SJCRH30 (cell line): ENCODE results near the gene TOMM6. TPM values are rescaled to one million over a fixed set of nuclear protein-coding genes. Genes with fewer than 3 reads are reported as not detected.

Source experiments
- DNase-seq, 2 experiments: peaks; one replicate each; pipeline ENCODE4 v3.0.0-alpha.2; 2015 to 2020
- H3K27ac ChIP-seq: fragments of 250-450 bp; sonication (Bioruptor Pico); 2 replicates; pipeline ENCODE4 v1.5.1; 2020; ENCODE audit warnings: mild to moderate bottlenecking, moderate library complexity
- H3K27me3 ChIP-seq: fragments of 250-450 bp; sonication (Bioruptor Pico); 2 replicates; pipeline ENCODE4 v1.5.1; 2020; ENCODE audit warnings: mild to moderate bottlenecking, moderate library complexity
- H3K36me3 ChIP-seq: fragments of 250-450 bp; sonication (Bioruptor Pico); 2 replicates; pipeline ENCODE4 v1.5.1; 2020; ENCODE audit warnings: mild to moderate bottlenecking, moderate library complexity
- H3K4me1 ChIP-seq: fragments of 250-450 bp; sonication (Bioruptor Pico); 2 replicates; pipeline ENCODE4 v1.5.1; 2020; ENCODE audit warnings: mild to moderate bottlenecking, moderate library complexity
- H3K4me3 ChIP-seq: fragments of 250-450 bp; sonication (Bioruptor Pico); 2 replicates; pipeline ENCODE4 v1.5.1; 2020; ENCODE audit warnings: mild to moderate bottlenecking, moderate library complexity
- H3K9me3 ChIP-seq: fragments of 250-450 bp; sonication (Bioruptor Pico); replicated peaks from 2 replicates; pipeline ENCODE4 v1.5.1; 2020; ENCODE audit warnings: mild to moderate bottlenecking, moderate library complexity
- total RNA-seq: library from RNA; depleted of rRNA; stranded (reverse); fragments of >200 nt; shearing (Covaris generic); gene quantifications from 2 replicates; pipeline ENCODE4 v1.2.3, GENCODE V29; 2014; rRNA removed

TOMM6 gene
- total RNA-seq, 1 experiment from 2014 or later: 194 TPM

- Histone ChIP-seq H3K4me3 (no peak overlapping the region), H3K4me1 (no peaks in the 10 kb centered on the region), H3K9me3 (no peaks in the 10 kb centered on the region), H3K27ac (no peak overlapping the region; the same call in 1 of the 2 replicates), H3K36me3 (no peaks in the 10 kb centered on the region), H3K27me3 (no peaks in the 10 kb centered on the region)
- DNase-seq: no peak
Measured at GRCh38 chr6:41815587-41815986, 28.1 kb downstream of the TOMM6 start.

- no peak overlapping the region for H3K27ac ChIP-seq
- H3K4me3 ChIP-seq: no peak overlapping the region
- DNase-seq: no peak
- H3K9me3 ChIP-seq: no peaks in the 10 kb centered on the region
- no peaks in the 10 kb centered on the region for H3K36me3 ChIP-seq
- H3K27me3 ChIP-seq: no peaks in the 10 kb centered on the region
- H3K4me1 ChIP-seq: no peaks in the 10 kb centered on the region
Measured at GRCh38 chr6:41818271-41819054, 31.0 kb downstream of the TOMM6 start.

- Histone ChIP-seq H3K4me3 (no peak overlapping the region), H3K36me3 (no peaks in the 10 kb centered on the region), H3K27me3 (no peaks in the 10 kb centered on the region), H3K4me1 (no peaks in the 10 kb centered on the region), H3K27ac (no peak overlapping the region), H3K9me3 (no peaks in the 10 kb centered on the region)
- no peak for DNase-seq
Measured at GRCh38 chr6:41821266-41821665, 33.8 kb downstream of the TOMM6 start.

- Histone ChIP-seq H3K4me3 (no peak overlapping the region), H3K4me1 (no peaks in the 10 kb centered on the region), H3K27me3 (no peaks in the 10 kb centered on the region), H3K27ac (no peak overlapping the region), H3K36me3 (no peaks in the 10 kb centered on the region), H3K9me3 (no peaks in the 10 kb centered on the region)
- no peak for DNase-seq
Measured at GRCh38 chr6:41822021-41822420, 34.5 kb downstream of the TOMM6 start.

- H3K4me3 ChIP-seq: no peak overlapping the region
Measured at GRCh38 chr6:41823178-41823577, 35.7 kb downstream of the TOMM6 start.

GRCh38 chr6:41824571-41825569, 37.4 kb downstream of the TOMM6 start:
- Histone ChIP-seq H3K27me3 (no peaks in the 10 kb centered on the region), H3K4me3 (no peak overlapping the region), H3K4me1 (no peaks in the 10 kb centered on the region), H3K27ac (no peak overlapping the region), H3K9me3 (no peaks in the 10 kb centered on the region), H3K36me3 (no peaks in the 10 kb centered on the region)
- DNase-seq: no peak

More at GRCh38 chr6:41823178-41823577, 35.7 kb downstream of the TOMM6 start:
- Histone ChIP-seq H3K9me3 (no peaks in the 10 kb centered on the region), H3K27ac (no peak overlapping the region), H3K4me1 (no peaks in the 10 kb centered on the region), H3K36me3 (no peaks in the 10 kb centered on the region), H3K27me3 (no peaks in the 10 kb centered on the region)
- no peak for DNase-seq

- no peak overlapping the region for H3K27ac ChIP-seq
- H3K9me3 ChIP-seq: no peaks in the 10 kb centered on the region
- H3K4me1 ChIP-seq: no peaks in the 10 kb centered on the region
- no peaks in the 10 kb centered on the region for H3K27me3 ChIP-seq
- no peak for DNase-seq
- H3K36me3 ChIP-seq: no peaks in the 10 kb centered on the region
- H3K4me3 ChIP-seq: no peak overlapping the region
Measured at GRCh38 chr6:41826343-41827022, 39.0 kb downstream of the TOMM6 start.

- Histone ChIP-seq H3K4me1 (0 out of 2 replicates have a peak, but pooled peaks cover 2% of the 10 kb centered on the region), H3K27me3 (no peaks in the 10 kb centered on the region), H3K27ac (no peak overlapping the region), H3K9me3 (no peaks in the 10 kb centered on the region), H3K4me3 (no peak overlapping the region), H3K36me3 (no peaks in the 10 kb centered on the region)
- DNase-seq: no peak
Measured at GRCh38 chr6:41832263-41832662, 44.8 kb downstream of the TOMM6 start.

GRCh38 chr6:41836022-41836659, 48.6 kb downstream of the TOMM6 start:
- Histone ChIP-seq H3K4me3 (no peak overlapping the region), H3K4me1 (0 out of 2 replicates have a peak, but pooled peaks cover 2% of the 10 kb centered on the region), H3K9me3 (no peaks in the 10 kb centered on the region), H3K27me3 (no peaks in the 10 kb centered on the region), H3K36me3 (no peaks in the 10 kb centered on the region), H3K27ac (no peak overlapping the region)
- DNase-seq: peak in 1 of 2 experiments; percentile 7

GRCh38 chr6:41836660-41837052, 49.2 kb downstream of the TOMM6 start:
- H3K36me3 ChIP-seq: no peaks in the 10 kb centered on the region
- no peak overlapping the region for H3K4me3 ChIP-seq
- H3K9me3 ChIP-seq: no peaks in the 10 kb centered on the region
- no peak overlapping the region for H3K27ac ChIP-seq
- no peaks in the 10 kb centered on the region for H3K27me3 ChIP-seq
- DNase-seq: no peak
- H3K4me1 ChIP-seq: 0 out of 2 replicates have a peak, but pooled peaks cover 2% of the 10 kb centered on the region

Other genes with a start within 250 kb of the TOMM6 start
- gene FOXP4, start 241.3 kb upstream of the TOMM6 start, total RNA-seq: 9.2 and 10.3 TPM in 2 replicates
- gene MDFI, start 149.2 kb upstream of the TOMM6 start, total RNA-seq: 166 and 176 TPM in 2 replicates
- gene TFEB, start 52.1 kb upstream of the TOMM6 start, total RNA-seq: 0.57 and 0.63 TPM in 2 replicates
- gene PGC, start 40.3 kb upstream of the TOMM6 start, total RNA-seq: not detected in 2 replicates
- gene FRS3, start 7.8 kb upstream of the TOMM6 start, total RNA-seq: 2.6 TPM in 2 replicates
- 0.28 TPM in 1 of 2 replicates, not detected in the other for gene PRICKLE4, start 6.9 kb upstream of the TOMM6 start, total RNA-seq
- gene USP49, start 107.7 kb downstream of the TOMM6 start, total RNA-seq: 6.4 and 7.3 TPM in 2 replicates
- gene MED20, start 133.4 kb downstream of the TOMM6 start, total RNA-seq: 33.4 and 34.8 TPM in 2 replicates
- gene BYSL, start 133.8 kb downstream of the TOMM6 start, total RNA-seq: 32.3 and 36.9 TPM in 2 replicates
- gene CCND3, start 154.1 kb downstream of the TOMM6 start, total RNA-seq: 150 and 159 TPM in 2 replicates